CD4-positive, alpha-beta T cell treated with Interleukin-1 beta for 1 hour (primary cell): Measurements from ENCODE around the gene CEP128.

Experiments used
- DNase-seq, 2 donors: peaks; one replicate each; pipeline ENCODE4 v3.0.0-alpha.2; 2020 to 2022

The CEP128 gene

DNA sequence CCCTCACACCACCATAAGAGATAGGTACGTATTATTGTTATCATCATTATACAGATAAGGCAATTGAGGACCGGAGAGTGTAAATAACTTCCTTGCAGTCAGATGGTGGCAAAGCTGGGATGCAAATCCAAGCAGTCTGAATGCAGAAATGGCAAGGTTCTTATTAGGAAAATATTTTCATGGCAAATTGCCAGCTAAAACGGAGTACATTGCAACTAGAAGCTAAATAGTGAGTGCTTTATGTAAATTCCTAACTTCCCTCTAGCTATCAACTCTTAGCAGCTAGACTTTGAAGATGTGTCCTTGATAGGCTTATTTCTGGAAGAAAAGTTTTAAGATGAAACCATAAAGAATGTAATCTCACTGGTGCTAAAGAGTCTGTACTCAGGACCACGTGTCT is 406.4 kb downstream of the CEP128 start:
- no peak for DNase-seq

DNA sequence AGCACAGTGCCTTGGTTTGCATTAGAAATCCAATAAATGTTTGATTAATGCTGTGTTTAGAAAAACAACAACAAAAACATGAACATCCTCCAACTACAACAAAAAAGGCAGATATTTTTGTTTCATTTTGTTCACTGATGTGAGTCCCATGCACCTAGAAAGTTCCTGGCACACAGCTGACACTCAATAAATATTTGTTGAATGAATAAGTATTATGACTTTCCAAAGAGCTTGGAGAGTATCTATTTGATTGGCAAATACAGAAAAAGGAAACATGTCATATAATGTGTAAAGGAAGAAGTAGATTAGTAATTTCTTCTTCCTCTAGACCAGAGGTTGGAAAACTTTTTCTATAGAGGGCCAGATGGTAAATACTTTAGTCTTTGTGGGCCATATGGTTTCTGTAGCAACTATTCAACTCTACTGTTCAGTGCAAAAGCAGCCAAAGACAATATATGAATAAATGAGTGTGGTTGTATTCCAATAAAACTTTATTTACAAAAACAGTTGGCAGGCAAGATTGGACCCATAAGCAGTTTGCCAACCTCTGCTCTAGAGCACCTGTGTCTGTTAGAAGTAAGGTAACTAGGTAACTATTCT is 417.9 kb downstream of the CEP128 start:
- no peak for DNase-seq

DNA sequence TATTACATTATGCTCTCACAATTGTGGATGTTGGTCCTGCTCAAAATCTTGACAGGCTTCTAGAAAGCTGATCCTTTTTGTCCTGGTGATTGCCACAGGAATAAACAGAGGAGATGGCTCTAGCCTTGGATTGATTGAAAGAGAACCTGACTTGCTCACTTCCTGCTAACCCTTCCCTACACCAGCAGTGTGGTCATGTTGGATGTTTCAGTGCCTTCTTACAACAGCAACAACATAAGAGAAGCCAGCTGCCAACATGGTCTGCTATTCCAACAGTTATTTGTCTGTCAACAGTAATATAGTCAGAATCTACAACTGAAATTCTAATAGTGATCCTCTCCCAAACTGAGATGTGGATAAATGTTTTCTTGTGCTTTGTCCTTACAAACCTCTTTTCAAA is 418.6 kb downstream of the CEP128 start:
- DNase-seq, result no peak

DNA sequence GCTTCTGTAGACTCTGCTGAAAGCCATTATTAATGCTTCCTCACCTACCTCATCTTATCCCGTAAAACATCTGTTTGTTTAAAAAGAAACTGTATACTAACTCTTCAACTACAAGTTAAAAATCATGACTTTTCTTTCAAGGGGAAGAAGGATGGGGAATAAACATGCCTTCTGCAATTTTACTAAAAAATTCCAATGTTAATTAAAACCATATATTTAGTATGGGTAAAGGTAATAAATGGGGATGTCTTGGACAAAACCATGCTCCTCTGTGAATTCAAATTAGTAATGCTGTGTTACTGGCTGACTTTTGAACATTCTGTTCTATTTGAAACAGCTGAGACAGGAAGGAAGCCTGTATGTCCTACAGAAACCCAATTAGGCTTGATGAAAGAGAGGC is 419.1 kb downstream of the CEP128 start:
- no peak for DNase-seq

DNA sequence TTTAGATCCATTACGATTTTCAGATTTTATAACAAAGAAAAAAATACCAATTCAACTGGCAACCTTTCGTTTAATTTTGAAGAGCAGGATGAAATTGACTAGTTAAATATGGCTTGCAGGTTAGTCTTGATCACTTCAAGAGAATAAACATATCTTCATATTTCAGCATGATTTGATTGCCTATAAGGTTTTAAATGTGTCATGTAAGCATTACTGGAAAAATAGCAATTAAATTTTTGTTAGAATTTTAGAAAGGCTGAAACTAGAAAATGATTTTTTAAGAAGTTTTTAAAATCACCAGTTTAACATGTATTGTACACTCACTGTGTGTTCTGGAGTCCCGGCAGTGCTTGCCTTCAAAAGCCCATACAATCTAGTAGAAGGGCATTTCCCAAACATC is 420.1 kb downstream of the CEP128 start:
- DNase-seq, result no peak

DNA sequence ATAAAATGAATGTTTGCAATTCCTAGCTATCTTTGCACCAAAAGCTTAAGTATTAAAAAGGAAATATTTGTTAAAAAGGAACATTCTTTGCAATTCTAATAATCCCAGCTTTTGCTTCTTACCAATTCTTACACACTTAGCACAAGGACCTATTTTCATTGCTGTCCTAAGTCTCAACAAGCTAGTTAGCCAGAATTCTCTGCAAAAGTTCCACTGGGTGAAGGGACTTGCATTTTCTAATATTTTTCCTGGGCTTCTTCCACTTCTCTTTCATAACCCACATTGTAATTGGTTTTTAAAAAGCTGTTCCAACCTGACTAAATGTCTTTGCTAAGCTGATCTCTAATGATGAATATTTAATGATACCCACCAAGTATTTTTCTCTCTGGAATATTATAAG is 422.5 kb downstream of the CEP128 start:
- DNase-seq, result no peak

DNA sequence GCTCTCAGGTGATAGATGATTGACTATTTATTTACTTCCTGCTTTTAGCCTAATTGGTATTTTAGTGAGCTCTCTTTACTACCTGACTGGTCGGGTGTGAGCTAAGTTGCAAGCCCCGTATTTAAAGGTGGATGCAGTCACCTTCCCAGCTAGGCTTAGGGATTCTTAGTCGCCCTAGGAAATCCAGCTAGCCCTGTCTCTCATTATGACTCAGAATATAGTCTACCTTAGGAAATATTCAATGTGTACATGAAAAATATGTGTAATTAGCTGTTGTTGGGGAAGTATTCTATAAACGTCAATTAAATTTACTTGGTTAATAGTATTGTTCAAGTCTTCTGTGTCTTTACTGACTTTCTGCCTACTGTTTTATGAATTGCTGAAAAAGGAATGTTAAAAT is 423.4 kb downstream of the CEP128 start:
- no peak for DNase-seq

DNA sequence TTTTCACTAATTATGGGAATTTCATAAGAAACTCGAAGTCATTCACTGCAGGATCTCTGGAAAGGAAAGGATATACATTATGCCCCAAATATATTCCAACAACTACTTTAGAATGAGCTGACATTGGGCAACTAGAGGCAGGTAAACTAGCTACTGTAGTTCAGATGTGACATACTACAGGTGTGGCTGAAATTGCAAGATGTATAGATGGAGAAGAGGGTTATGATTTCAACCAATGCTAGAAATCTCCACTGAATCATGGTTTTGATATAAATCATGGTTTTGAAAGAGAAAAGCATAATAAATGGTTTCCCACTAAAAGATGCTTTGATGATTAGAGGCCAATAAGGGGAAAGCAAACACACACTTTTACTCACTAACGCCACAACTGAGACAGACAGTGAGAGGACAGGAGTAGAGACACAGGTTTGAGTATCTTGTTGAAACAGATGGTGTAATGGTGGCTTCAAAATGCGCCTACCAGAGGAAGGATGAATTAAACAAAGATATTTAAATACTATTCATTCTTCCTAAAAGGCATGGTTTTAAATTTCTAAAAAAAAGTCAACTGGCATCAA is 434.2 kb downstream of the CEP128 start:
- DNase-seq, result no peak

DNA sequence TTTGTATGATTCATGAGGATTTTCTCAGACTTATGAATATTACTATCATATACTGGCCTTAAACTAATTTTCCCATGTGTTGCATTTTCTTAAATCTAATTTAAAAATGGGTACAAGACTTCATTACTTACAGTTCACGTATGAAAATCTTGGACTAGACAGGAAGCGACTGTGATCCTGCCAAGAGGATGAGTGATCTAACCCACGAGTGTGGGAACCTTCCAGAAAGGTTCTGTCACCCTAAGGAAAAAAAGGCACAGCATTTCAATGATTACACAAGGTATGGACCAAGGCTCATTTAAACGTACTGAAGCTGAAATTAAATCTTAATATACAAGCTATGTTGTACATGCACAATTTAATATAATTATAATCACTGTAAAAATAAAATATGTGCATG is 436.8 kb downstream of the CEP128 start:
- DNase-seq, result no peak

DNA sequence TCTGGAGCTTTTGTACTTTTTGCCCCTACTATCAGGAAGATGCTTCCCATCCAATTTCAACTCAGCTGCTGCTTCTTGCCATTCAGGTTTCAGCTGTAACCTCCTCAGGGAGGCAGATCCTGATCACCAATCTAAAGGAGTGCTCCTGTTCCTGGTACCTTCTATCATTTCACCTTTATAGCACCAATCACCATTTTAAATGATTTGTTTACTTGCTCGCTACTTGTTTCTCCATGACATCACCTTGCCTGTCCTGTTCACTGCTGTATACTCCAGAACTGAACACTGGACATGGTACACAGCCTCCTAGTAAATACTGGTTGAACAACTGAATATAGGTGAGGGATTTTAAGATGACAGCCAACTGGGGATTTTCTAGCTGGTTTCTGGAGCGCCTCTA is 443.0 kb downstream of the CEP128 start:
- DNase-seq, result no peak

DNA sequence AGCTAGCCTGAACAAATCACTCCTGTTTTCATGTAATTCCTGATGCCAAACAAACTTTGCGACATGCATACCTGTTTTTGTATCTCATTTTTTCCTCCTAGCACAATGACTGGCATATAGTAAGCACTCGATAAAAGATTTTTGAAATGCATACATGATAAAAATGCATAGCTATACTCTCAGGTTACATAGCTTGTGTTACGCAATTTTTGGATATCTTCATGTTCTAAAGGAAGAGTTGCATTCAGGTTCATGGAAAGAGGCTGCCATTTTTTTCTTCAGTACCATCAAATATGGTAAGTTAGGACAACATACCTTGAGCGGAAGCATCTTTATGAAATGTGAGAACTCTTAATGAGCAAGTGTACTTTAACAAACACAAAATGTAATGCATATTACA is 445.4 kb downstream of the CEP128 start:
- no peak for DNase-seq

DNA sequence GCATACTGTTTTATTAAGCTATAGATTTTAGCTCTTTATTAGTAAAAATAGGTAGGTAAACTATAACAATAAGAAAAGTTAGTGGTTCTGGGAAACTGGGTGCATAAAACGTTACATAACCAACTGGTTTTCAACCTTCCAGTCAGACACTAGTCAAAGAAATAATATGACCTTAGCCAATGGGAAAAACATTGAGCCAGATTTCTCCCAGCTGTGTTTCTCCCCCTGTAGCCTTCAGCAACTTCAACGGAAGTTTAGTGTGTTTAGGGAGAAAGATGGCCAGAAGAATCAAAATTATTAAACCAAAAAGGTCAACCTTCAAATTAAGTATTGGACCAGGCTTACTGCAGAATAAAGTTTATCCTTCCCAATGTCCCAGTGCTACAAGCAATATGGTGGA is 446.8 kb downstream of the CEP128 start:
- DNase-seq, result no peak

DNA sequence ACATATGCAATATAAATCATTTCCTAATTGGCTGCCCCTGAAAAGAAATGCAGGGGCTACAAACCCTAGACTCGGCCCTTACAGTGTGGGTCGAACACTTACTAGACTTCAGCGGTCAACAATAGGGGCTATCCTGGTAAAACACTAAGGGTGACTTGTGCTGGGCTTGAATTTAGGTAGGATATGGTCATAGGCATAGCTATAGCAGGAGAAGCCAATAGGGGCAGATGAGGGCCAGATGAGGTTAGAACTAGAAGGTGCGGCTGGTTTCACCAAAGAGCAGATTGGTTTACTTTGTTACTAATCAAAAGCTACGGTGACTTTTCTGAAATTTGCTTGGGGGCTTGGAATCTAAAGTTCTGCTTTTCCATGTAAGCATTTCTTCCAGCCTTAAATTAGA is 447.9 kb downstream of the CEP128 start:
- no peak for DNase-seq

DNA sequence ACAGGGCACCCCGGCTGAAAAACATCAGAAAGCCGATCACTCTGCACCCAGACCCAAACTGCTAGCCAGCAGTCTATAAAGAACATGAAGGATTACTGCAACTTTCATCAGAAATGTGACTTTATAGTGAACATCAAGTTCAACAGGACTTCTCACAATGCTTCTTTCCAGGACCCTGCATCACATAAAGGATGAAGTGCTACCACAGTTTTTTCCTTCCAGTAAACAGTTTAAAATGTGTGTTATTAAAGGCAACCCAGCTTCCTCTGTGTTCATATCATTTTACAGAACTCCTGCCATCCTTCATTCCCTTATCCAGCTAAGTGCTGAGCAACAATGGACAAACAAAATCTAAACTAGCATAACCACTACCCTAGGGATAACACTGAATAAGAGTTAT is 449.9 kb downstream of the CEP128 start:
- DNase-seq, result no peak

DNA sequence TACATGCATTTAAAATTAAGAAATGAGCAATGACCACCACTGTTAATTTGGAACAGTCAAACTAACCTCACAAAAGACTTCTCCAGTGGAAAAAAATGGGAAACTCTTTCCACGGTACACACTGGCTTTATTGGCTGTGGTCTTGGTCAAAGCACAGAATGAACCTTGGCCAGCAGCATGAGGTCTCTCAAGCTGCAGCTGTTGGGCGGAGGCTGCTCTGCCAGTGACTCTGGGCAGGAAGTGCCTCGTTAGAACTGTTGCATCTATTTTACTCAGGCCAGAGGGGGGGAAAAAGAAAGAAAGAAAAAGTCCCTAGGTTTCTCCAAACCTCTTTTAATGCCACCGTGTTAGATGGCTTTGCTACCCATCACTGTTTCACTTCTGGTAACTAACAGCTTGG is 450.4 kb downstream of the CEP128 start:
- DNase-seq, result no peak

DNA sequence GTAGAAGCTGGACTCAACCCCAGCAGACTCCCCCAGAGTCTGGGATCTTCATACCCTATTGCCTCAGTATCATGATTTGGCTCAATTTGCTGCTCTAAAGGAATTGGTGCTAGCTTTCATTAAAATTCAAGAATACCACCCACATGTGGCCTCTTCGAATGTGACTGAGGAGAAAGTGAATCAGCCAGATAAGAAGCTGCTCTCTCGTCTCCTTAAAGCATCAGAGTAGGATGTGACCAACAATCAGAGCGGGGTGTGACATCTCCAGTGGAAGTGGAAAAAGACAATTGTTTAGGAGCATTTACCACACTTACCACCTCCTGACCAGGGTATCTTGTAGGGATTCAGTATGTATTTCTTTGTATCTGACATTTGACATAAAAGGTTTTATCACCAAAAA is 452.0 kb downstream of the CEP128 start:
- DNase-seq, result no peak

DNA sequence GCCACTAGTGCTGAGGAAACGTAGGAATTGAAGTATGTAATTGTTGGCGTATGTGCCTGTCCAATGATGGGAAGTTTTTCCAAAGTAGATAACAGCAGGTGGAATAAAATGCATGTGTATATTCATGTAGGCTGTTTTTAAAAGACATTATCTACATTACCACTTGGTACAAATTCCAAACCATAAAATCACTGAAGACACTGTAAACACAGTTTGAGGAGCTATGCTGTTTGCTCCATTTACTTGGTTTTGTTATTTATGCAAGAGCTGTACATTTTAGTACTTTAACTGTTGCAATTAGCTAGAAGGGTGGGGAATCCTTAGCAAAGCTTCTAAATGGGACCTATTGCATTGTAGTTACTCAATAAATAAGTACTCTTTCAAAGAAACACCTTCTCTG is 455.8 kb downstream of the CEP128 start:
- no peak for DNase-seq

DNA sequence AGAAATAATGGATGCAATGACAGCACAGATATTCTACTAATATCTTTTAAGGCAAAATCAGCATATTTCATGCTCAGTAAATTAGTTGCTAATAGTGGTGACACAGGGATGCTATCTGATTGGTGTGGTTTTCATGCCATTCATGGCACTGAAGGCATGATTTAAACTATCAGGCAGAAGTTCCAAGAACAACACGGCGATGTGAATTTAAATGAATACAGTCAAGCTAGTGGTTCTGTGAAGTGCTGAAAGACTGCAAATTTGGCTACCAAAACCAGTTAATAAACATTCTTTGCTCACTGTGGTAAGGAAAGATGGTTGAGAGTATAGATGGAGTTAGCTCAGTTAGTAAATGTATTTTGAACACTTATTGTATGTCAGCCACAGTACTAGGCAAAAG is 458.2 kb downstream of the CEP128 start:
- DNase-seq, result no peak

DNA sequence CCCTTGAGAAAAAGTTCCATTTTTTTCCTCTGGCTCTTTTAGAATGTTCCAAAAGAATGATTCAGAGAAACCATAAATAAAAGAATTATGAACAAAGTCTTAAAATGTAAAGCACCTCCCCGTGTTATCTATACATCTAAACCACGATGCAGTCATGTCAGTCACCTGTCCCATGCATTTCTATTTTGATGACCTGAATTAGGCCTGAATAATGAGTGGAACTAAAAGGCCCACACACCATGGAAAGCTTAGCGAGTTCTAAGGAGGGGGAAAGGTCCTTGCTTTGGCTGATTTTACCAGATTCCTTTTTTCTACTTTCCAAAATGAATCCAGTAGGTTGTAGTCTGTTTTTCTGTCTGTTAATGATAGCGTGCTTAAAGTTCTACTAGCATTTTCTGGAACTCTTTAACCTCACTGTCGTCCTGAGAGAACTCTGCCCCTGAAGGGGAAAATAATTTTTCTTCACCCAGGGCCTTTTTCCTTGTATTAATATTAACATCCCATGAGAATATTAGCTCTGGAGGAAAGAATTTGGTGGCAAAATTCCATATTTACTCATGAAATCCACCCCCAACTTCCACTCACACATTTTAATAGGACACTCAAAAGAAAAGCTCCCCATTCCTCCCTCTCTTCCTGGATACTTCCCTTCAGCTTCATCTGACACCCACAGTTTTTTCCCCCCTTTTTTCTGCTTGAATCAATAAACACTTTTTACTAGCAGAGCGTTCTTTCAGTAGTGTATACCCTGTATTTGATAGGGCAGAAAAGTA is 464.0 kb downstream of the CEP128 start:
- no peak for DNase-seq

DNA sequence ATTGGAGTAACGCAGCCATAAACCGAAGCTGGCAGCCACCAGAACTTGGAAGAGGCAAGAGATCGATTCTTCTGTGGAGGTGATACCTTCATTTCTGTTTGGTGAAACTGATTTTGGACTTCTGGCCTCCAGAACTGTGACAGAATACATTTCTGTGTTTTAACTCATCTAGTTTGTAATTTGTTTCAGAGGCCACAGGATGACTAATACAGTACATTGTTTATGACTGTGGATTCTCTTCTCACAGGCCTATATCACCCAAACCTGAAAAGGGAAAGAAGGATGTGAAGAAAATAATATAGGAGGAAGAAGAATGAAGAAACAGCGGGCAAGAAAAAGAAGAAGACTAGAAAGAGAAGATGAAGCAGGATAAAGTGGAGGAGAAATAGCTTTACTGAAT is 466.5 kb downstream of the CEP128 start:
- no peak for DNase-seq

DNA sequence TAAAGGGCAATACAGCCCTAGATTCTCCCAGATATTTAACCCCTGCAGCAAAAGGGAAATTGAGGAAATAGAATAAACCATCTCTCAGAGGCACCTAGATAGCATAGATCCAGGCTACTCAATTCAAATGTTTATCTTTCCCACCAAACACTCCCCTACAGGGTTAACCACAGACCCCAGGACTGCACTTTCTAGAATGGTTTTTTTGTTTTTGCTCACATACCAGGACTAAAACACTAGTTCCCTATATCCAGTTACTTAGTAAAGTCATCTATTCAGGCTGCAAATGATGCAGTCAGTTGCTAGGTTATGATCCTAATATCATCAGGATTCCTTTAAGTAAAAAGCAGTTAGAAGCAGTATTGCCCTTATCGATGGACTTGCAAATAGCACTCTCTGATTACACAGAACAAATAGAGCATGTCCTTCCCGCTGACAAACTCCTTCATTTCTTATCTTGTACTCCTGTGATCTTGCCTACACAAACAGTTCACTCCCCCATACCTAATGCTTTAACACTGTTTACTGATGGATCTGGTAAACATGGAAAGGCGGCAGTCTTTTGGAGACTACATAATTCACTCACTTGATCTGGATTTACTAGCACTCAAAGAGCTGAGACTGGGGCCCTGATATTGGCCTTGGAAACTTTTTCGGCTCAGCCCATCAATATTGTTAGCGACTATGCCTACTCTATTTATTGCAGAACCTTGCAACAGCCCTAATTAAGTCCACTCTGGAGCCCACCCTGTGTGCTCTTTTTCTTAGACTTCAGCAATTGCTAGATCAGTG is 473.0 kb downstream of the CEP128 start:
- no peak for DNase-seq

DNA sequence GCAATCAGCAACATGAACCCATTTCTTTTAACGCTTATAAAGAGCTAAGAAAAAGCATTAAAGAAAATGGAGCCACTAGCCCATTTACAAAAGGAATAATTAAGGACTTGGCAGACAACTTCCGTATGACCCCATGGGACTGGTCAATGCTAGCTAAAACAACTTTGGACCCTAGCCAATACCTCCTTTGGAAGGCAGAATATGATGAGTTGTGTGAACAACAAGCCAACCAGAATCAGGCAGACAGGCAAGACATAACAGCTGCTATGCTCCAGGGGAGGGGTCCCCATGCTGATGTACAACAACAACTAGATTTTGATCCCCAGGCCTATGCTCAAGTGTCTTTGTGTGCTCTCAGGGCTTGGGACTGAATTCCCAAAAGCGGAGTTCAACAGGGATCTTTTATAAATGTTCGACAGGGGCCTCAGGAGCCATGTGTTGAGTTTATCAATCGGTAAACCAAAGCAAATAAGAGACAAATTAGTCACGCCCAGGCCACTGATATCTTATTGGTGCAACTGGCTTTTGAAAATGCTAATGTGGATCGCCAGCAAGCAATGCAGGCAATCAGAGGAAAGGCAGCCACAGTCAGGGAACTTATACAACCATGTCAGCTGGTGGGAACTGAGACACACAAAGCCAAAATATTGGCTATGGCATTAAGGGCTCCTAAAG is 475.9 kb downstream of the CEP128 start:
- no peak for DNase-seq

DNA sequence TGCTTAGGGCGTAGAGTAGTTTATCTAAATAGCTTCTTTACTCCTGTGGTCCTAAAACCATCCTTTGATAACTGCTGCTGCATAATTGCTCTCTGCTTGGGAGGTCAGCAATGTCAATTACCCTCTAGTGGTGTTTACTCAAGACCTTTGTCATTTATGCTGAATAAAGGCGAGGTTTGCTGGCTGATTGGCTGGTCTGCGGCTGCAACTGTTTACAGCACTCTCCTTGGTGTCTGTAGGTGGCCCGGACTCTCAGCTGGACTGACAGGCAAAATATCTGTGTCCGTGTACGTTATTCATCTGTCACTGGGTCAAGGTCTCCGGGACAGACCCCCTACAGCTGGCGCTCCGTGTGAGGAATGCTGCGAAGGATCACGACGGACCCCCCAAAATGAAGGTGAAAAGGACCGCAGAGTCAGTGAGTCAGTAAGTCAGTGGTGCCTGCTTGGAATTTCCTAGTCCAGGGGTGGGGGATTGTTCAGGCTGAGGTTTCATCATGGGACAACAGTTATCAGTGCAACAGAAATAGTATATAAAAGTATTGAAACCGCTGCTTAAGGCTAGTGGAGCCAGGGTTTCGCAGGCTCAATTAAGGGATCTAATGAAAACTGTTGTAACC is 476.9 kb downstream of the CEP128 start:
- no peak for DNase-seq
